Keratinocyte (primary cell): Measurements from ENCODE around the gene ADGRB3. TPM values are rescaled to one million over a fixed set of nuclear protein-coding genes. Genes with fewer than 3 reads are reported as not detected.

Source experiments
- DNase-seq: peaks from one replicate; pipeline ENCODE4 v3.0.0-alpha.2; 2011; ENCODE audit warnings: low read depth, missing footprints, low spot score
- FAIRE-seq: peaks from 2 replicates; lab custom pipeline; 2011; peaks lifted over from hg19 to GRCh38; lab: Jason Lieb, UNC
- H2AFZ ChIP-seq: 2 replicates; pipeline ENCODE4 v1.6.0; 2012; ENCODE audit warnings: low read length, control low read depth, inconsistent platforms; ENCODE audit not compliant: control insufficient read depth
- H3K27ac ChIP-seq: 2 replicates; pipeline ENCODE4 v1.5.1; 2011; ENCODE audit warnings: low read length; ENCODE audit not compliant: control insufficient read depth, insufficient read depth
- H3K27me3 ChIP-seq: 3 replicates; pipeline ENCODE4 v1.6.0; 2011; ENCODE audit warnings: low read length; ENCODE audit not compliant: control insufficient read depth, insufficient read depth; ENCODE audit errors: extremely low read depth
- H3K36me3 ChIP-seq, 2 experiments: 2 replicates in 1 of 2; 3 replicates in 1 of 2; pipeline ENCODE4 v1.5.1; 2011; ENCODE audit warnings: low read length in 2 of 2, mild to moderate bottlenecking in 1 of 2; ENCODE audit not compliant: control insufficient read depth in 2 of 2, insufficient read depth in 2 of 2; ENCODE audit errors: extremely low read depth in 1 of 2
- H3K4me1 ChIP-seq: 3 replicates; pipeline ENCODE4 v1.5.1; 2011; ENCODE audit warnings: low read length; ENCODE audit not compliant: control insufficient read depth, insufficient read depth; ENCODE audit errors: extremely low read depth
- H3K4me2 ChIP-seq: 3 replicates; pipeline ENCODE4 v1.6.0; 2011; ENCODE audit warnings: low read depth, low read length; ENCODE audit not compliant: control insufficient read depth, insufficient read depth; ENCODE audit errors: extremely low read depth
- H3K4me3 ChIP-seq, 3 experiments: fragments of 200-600 bp in 1 of 3; sonication (generic) in 1 of 3; 2 replicates in 2 of 3; 3 replicates in 1 of 3; pipeline ENCODE4 v1.5.1; 2011 to 2016; ENCODE audit warnings: low read length in 3 of 3, mild to moderate bottlenecking in 3 of 3, control low read depth in 2 of 3, inconsistent platforms in 1 of 3, low read depth in 1 of 3, mixed read lengths in 1 of 3, mixed run types in 1 of 3, moderate library complexity in 1 of 3; ENCODE audit not compliant: control insufficient read depth in 2 of 3, insufficient read depth in 2 of 3; ENCODE audit errors: extremely low read depth in 1 of 3
- H3K79me2 ChIP-seq: 2 replicates; pipeline ENCODE4 v1.6.0; 2012; ENCODE audit warnings: low read length; ENCODE audit not compliant: control insufficient read depth, insufficient read depth
- H3K9ac ChIP-seq: 3 replicates; pipeline ENCODE4 v1.6.0; 2011; ENCODE audit warnings: low read length; ENCODE audit not compliant: control insufficient read depth, insufficient read depth; ENCODE audit errors: extremely low read depth
- H3K9me1 ChIP-seq: 3 replicates; pipeline ENCODE4 v1.6.0; 2011; ENCODE audit warnings: low read length; ENCODE audit not compliant: control insufficient read depth, insufficient read depth; ENCODE audit errors: extremely low read depth
- H3K9me3 ChIP-seq: 2 replicates; pipeline ENCODE4 v1.5.1; 2012; ENCODE audit warnings: low read depth, low read length; ENCODE audit not compliant: control insufficient read depth
- H4K20me1 ChIP-seq: 3 replicates; pipeline ENCODE4 v1.6.0; 2011; ENCODE audit warnings: low read length; ENCODE audit not compliant: control insufficient read depth, insufficient read depth; ENCODE audit errors: extremely low read depth
- CTCF ChIP-seq, 3 experiments: IDR thresholded peaks in 1 of 3; conservative IDR thresholded peaks in 1 of 3; optimal IDR thresholded peaks in 1 of 3; 2 replicates in 2 of 3; 3 replicates in 1 of 3; pipeline versions ENCODE3 to v1.5.1; 2011; ENCODE audit warnings: low read length in 3 of 3, mild to moderate bottlenecking in 3 of 3, moderate library complexity in 2 of 3, control low read depth in 1 of 3, inconsistent platforms in 1 of 3; ENCODE audit not compliant: insufficient read depth in 2 of 3; ENCODE audit errors: extremely low read depth in 1 of 3
- EZH2 ChIP-seq: IDR thresholded peaks from one replicate; pipeline ENCODE4 v1.6.1; 2012; ENCODE audit warnings: inconsistent platforms, mild to moderate bottlenecking, low read length, moderate library complexity
- dilution Hi-C: fragments of 300-500 bp; cut with MboI; formaldehyde crosslinking; loops from one replicate; pipeline ENCODE4 v1.7.0; 2020; ENCODE audit warnings: low sequenced_read_pairs; ENCODE audit not compliant: extremely low pct_ligation_motif_present
- polyA plus RNA-seq, 5 experiments: library from polyadenylated mRNA; depleted of rRNA in 3 of 5; stranded (reverse) in 3 of 5; stranded (forward) in 1 of 5; unstranded in 1 of 5; fragments of >200 nt; gene quantifications; 1 replicate in 1 of 5; 2 replicates in 3 of 5; 3 replicates in 1 of 5; pipeline versions ENCODE4 v1.2.1 to v1.2.3, GENCODE V29; 2011 to 2012; ENCODE audit warnings: missing spikeins in 2 of 5, low read depth in 1 of 5, low replicate concordance in 1 of 5

Gene ADGRB3
- polyA plus RNA-seq, 1 donor (not counting 4 experiments of a cell fraction or from before 2014, with no cell fraction given) = not detected

- H3K9ac ChIP-seq = no peak overlapping the region
- no peak for DNase-seq
- peak overlapping the region; percentile 17 to 57 (median 54) for H3K4me3 ChIP-seq
- dilution Hi-C loops = no loop called here
- no peaks in the 10 kb centered on the region for H3K36me3 ChIP-seq
- no peak for TF ChIP-seq CTCF (optimal IDR thresholded peaks at IDR 0.05 in 1 of 3, IDR thresholded peaks at IDR 0.05 in 1 of 3, conservative IDR thresholded peaks at IDR 0.05 in 1 of 3; ENCODE audit: extremely low read depth in 1 of 3, insufficient read depth in 2 of 3, low read length in 3 of 3)
- peak; percentile 89 for TF ChIP-seq EZH2
- no peaks in the 10 kb centered on the region for H3K9me3 ChIP-seq
- no peak for FAIRE-seq
- H3K27ac ChIP-seq = no peak overlapping the region
- no peaks in the 10 kb centered on the region for H3K9me1 ChIP-seq
- no peaks in the 10 kb centered on the region for H3K79me2 ChIP-seq
- H2AFZ ChIP-seq = peak overlapping the region; percentile 63
- H3K4me1 ChIP-seq = peaks cover 4% of the 10 kb centered on the region
- H3K4me2 ChIP-seq = peak overlapping the region; percentile 78
- no peaks in the 10 kb centered on the region for H4K20me1 ChIP-seq
- H3K27me3 ChIP-seq = peaks cover 34% of the 10 kb centered on the region
Measured at GRCh38 chr6:68633972-68634725, 933 bp upstream of the ADGRB3 start.

GRCh38 chr6:68635412-68635705 is 277 bp downstream of the ADGRB3 start:
- no peak overlapping the region for H3K27ac ChIP-seq

More at GRCh38 chr6:68635412-68635705, 277 bp downstream of the ADGRB3 start:
- H3K79me2 ChIP-seq = no peaks in the 10 kb centered on the region
- DNase-seq (no peak), FAIRE-seq (no peak)
- H3K9me3 ChIP-seq = no peaks in the 10 kb centered on the region
- dilution Hi-C loops = no loop called here
- H3K4me3 ChIP-seq = peak overlapping the region; percentile 35 to 61 (median 59)
- H2AFZ ChIP-seq = peak overlapping the region; percentile 78
- H3K4me1 ChIP-seq = peaks cover 4% of the 10 kb centered on the region
- no peaks in the 10 kb centered on the region for H3K36me3 ChIP-seq
- H3K9ac ChIP-seq = no peak overlapping the region
- peak overlapping the region; percentile 85 for H3K4me2 ChIP-seq
- no peaks in the 10 kb centered on the region for H4K20me1 ChIP-seq
- peaks cover 34% of the 10 kb centered on the region for H3K27me3 ChIP-seq
- no peaks in the 10 kb centered on the region for H3K9me1 ChIP-seq
- no peak for TF ChIP-seq EZH2
- TF ChIP-seq CTCF (optimal IDR thresholded peaks at IDR 0.05 in 1 of 3, IDR thresholded peaks at IDR 0.05 in 1 of 3, conservative IDR thresholded peaks at IDR 0.05 in 1 of 3; ENCODE audit: extremely low read depth in 1 of 3, insufficient read depth in 2 of 3, low read length in 3 of 3) = no peak
